Endothelial cell of umbilical vein (primary cell): ENCODE data around the gene MYRIP. TPM values are rescaled to one million over a fixed set of nuclear protein-coding genes. Genes with fewer than 3 reads are reported as not detected.

Experiments
- BruUV-seq: library from RNA; stranded (reverse); fragments of 400-500 nt; replicated peaks from 2 replicates; lab custom pipeline; 2021; lab: Mats Ljungman, UMichigan
- CTCF ChIA-PET: fragments of 300-600, 350-600 bp; sonication (Branson Sonifier 250); formaldehyde crosslinking; loops from one replicate; lab custom pipeline; 2021; ENCODE audit warnings: antibody characterized with exemption, inconsistent platforms; lab: Charles Lee
- POLR2A ChIA-PET: fragments of 300-600, 350-600 bp; sonication (Branson Sonifier 250); formaldehyde crosslinking; loops from one replicate; lab custom pipeline; 2021; ENCODE audit warnings: antibody characterized with exemption, inconsistent platforms; lab: Charles Lee
- DNase-seq: peaks from one replicate; pipeline ENCODE4 v3.0.0-alpha.2; 2011; ENCODE audit warnings: low read depth, low spot score
- FAIRE-seq: peaks from 2 replicates; lab custom pipeline; 2011; peaks lifted over from hg19 to GRCh38; lab: Jason Lieb, UNC
- H2AFZ ChIP-seq: 2 replicates; pipeline ENCODE4 v1.6.0; 2012; ENCODE audit warnings: low read depth, low read length, control low read depth, inconsistent platforms
- H3K27ac ChIP-seq: 2 replicates; pipeline ENCODE4 v1.5.1; 2011; ENCODE audit warnings: low read depth, mild to moderate bottlenecking, control low read depth, low read length, moderate library complexity; ENCODE audit not compliant: insufficient read depth
- H3K27me3 ChIP-seq, 2 experiments: 2 replicates each; pipeline versions ENCODE4 v1.6.0 to v1.6.1; 2011; ENCODE audit warnings: low read length in 2 of 2, mixed read lengths in 1 of 2; ENCODE audit not compliant: control insufficient read depth in 2 of 2, insufficient read depth in 2 of 2
- H3K36me3 ChIP-seq, 2 experiments: 2 replicates in 1 of 2; 3 replicates in 1 of 2; pipeline ENCODE4 v1.5.1; 2011; ENCODE audit warnings: low read length in 2 of 2, mild to moderate bottlenecking in 1 of 2, moderate library complexity in 1 of 2; ENCODE audit not compliant: control insufficient read depth in 2 of 2, insufficient read depth in 2 of 2; ENCODE audit errors: extremely low read depth in 1 of 2
- H3K4me1 ChIP-seq: 3 replicates; pipeline ENCODE4 v1.5.1; 2011; ENCODE audit warnings: mild to moderate bottlenecking, low read length; ENCODE audit not compliant: control insufficient read depth, insufficient read depth; ENCODE audit errors: extremely low read depth
- H3K4me2 ChIP-seq: 2 replicates; pipeline ENCODE4 v1.6.1; 2011; ENCODE audit warnings: low read length, control low read depth, mixed read lengths; ENCODE audit not compliant: insufficient read depth
- H3K4me3 ChIP-seq, 3 experiments: fragments of 200-600 bp in 1 of 3; sonication (generic), shearing (Covaris generic) in 1 of 3; replicated peaks in 1 of 3; 2 replicates each; pipeline ENCODE4 v1.5.1; 2011 to 2016; ENCODE audit warnings: control low read depth in 3 of 3, low read length in 3 of 3, mild to moderate bottlenecking in 2 of 3, inconsistent platforms in 1 of 3, low read depth in 1 of 3, moderate library complexity in 1 of 3; ENCODE audit not compliant: insufficient read depth in 1 of 3
- H3K79me2 ChIP-seq: 2 replicates; pipeline ENCODE4 v1.6.0; 2012; ENCODE audit warnings: low read length, inconsistent platforms; ENCODE audit not compliant: control insufficient read depth, insufficient read depth
- H3K9ac ChIP-seq: replicated peaks from 2 replicates; pipeline ENCODE3; 2011; ENCODE audit warnings: low read length, control low read depth; ENCODE audit not compliant: insufficient read depth; ENCODE audit errors: extremely low read depth
- H3K9me1 ChIP-seq: replicated peaks from 3 replicates; pipeline ENCODE4 v1.6.0; 2011; ENCODE audit warnings: mild to moderate bottlenecking, low read length; ENCODE audit not compliant: control insufficient read depth, insufficient read depth; ENCODE audit errors: extremely low read depth
- H3K9me3 ChIP-seq: replicated peaks from 2 replicates; pipeline ENCODE4 v1.5.1; 2012; ENCODE audit warnings: low read length, inconsistent platforms; ENCODE audit not compliant: control insufficient read depth, insufficient read depth
- H4K20me1 ChIP-seq: replicated peaks from 2 replicates; pipeline ENCODE3; 2011; ENCODE audit warnings: mild to moderate bottlenecking, low read length; ENCODE audit not compliant: control insufficient read depth, insufficient read depth; ENCODE audit errors: extremely low read depth
- EZH2 ChIP-seq: IDR thresholded peaks from 2 replicates; pipeline ENCODE4 v1.6.1; 2012; ENCODE audit warnings: borderline replicate concordance, low read depth, mild to moderate bottlenecking, moderate library complexity, low read length, inconsistent platforms; ENCODE audit not compliant: severe bottlenecking
- FOS ChIP-seq: IDR thresholded peaks from 2 replicates; pipeline ENCODE4 v1.6.1; 2011; ENCODE audit warnings: mild to moderate bottlenecking, low read length, moderate library complexity, borderline replicate concordance; ENCODE audit not compliant: insufficient read depth
- GATA2 ChIP-seq: IDR thresholded peaks from 2 replicates; pipeline ENCODE4 v1.7.0; 2011; ENCODE audit warnings: low read depth, mild to moderate bottlenecking, moderate library complexity, mixed read lengths, low read length; ENCODE audit not compliant: insufficient read length, insufficient read depth
- JUN ChIP-seq: IDR thresholded peaks from 2 replicates; pipeline ENCODE4 v1.6.1; 2011; ENCODE audit warnings: borderline replicate concordance, low read depth; ENCODE audit not compliant: insufficient read length, insufficient read depth
- MYC ChIP-seq: IDR thresholded peaks from one replicate; pipeline ENCODE4 v1.6.1; 2011; ENCODE audit warnings: mild to moderate bottlenecking, low read depth, low read length
- POLR2A ChIP-seq: IDR thresholded peaks from 2 replicates; pipeline ENCODE4 v1.6.1; 2012; ENCODE audit warnings: low read depth, mild to moderate bottlenecking, control low read depth, low read length
- POLR2AphosphoS5 ChIP-seq: IDR thresholded peaks from 2 replicates; pipeline ENCODE4 v1.6.1; 2012; ENCODE audit warnings: low read depth, mild to moderate bottlenecking, control low read depth, low read length, moderate library complexity; ENCODE audit not compliant: insufficient read depth
- dilution Hi-C: fragments of 300-500 bp; cut with MboI; formaldehyde crosslinking; loops from one replicate; pipeline ENCODE4 v1.15.0; 2019; ENCODE audit warnings: low sequenced_read_pairs; ENCODE audit not compliant: extremely low pct_ligation_motif_present
- intact Hi-C: fragments of 100-400 bp; cut with micrococcal nuclease; formaldehyde crosslinking; loops from one replicate; pipeline ENCODE4 v1.10.0; 2022
- polyA plus RNA-seq, 4 experiments: library from polyadenylated mRNA; depleted of rRNA in 3 of 4; stranded (reverse) in 3 of 4; unstranded in 1 of 4; fragments of >200 nt; gene quantifications; 2 replicates each; pipeline versions ENCODE4 v1.2.1 to v1.2.3, GENCODE V29; 2011 to 2012; ENCODE audit warnings: missing spikeins in 1 of 4
- total RNA-seq: library from RNA; stranded (reverse); gene quantifications from 2 replicates; pipeline ENCODE4 v1.2.3, GENCODE V29; 2021
- TF ChIP-seq, protein P1 (sequence below), 2 donors: IDR thresholded peaks; 1 replicate in 1 of 2; 2 replicates in 1 of 2; pipeline ENCODE4 v1.5.1; 2011; ENCODE audit warnings: low read length in 2 of 2, mild to moderate bottlenecking in 2 of 2, moderate library complexity in 2 of 2, control low read depth in 1 of 2, inconsistent platforms in 1 of 2, low read depth in 1 of 2; ENCODE audit not compliant: insufficient read depth in 1 of 2; ENCODE audit errors: extremely low read depth in 1 of 2
- TF ChIP-seq, protein P2 (sequence below): IDR thresholded peaks from 2 replicates; pipeline ENCODE4 v1.6.1; 2011; ENCODE audit not compliant: insufficient read depth, insufficient read length

MYRIP gene
- total and polyA plus RNA-seq, 2 donors (not counting 3 experiments of a cell fraction or from before 2014, with no cell fraction given): 6.7 to 11.9 TPM

DNA sequence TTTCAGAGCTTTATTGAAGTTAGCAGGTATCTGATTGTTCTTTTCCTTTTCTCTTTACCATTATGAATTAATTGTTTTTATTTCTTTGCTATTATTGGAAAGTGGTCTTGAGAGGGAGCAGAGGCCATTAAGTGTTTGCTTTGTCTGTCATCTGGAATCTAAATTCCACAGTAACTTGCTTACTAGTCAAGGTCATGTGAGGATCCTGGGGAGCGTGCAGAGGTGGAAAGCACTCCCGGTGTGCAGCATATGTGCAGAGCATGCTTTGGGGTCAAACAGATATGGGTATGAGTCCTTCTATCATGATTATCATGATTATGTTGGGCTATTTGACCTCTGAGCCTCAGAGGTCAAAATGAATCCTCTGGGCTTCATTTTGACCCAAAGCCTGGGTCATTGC is 96.4 kb downstream of the MYRIP start:
- Histone ChIP-seq H3K9ac (no peak overlapping the region), H3K27me3 (no peaks in the 10 kb centered on the region), H3K36me3 (no peaks in the 10 kb centered on the region), H3K4me1 (peaks cover 41% of the 10 kb centered on the region), H4K20me1 (no peaks in the 10 kb centered on the region), H3K27ac (no peak overlapping the region), H2AFZ (no peak overlapping the region), H3K79me2 (no peaks in the 10 kb centered on the region), H3K9me3 (no peaks in the 10 kb centered on the region), H3K9me1 (no peaks in the 10 kb centered on the region), H3K4me2 (no peak overlapping the region), H3K4me3 (no peak overlapping the region)
- no peak for FAIRE-seq
- TF ChIP-seq, protein P1, sequence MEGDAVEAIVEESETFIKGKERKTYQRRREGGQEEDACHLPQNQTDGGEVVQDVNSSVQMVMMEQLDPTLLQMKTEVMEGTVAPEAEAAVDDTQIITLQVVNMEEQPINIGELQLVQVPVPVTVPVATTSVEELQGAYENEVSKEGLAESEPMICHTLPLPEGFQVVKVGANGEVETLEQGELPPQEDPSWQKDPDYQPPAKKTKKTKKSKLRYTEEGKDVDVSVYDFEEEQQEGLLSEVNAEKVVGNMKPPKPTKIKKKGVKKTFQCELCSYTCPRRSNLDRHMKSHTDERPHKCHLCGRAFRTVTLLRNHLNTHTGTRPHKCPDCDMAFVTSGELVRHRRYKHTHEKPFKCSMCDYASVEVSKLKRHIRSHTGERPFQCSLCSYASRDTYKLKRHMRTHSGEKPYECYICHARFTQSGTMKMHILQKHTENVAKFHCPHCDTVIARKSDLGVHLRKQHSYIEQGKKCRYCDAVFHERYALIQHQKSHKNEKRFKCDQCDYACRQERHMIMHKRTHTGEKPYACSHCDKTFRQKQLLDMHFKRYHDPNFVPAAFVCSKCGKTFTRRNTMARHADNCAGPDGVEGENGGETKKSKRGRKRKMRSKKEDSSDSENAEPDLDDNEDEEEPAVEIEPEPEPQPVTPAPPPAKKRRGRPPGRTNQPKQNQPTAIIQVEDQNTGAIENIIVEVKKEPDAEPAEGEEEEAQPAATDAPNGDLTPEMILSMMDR (IDR thresholded peaks at IDR 0.05; ENCODE audit: extremely low read depth in 1 of 2, insufficient read depth in 1 of 2, low read depth in 1 of 2, low read length in 2 of 2): no peak
- TF ChIP-seq POLR2AphosphoS5 (no peak), FOS (no peak), GATA2 (no peak), POLR2A (no peak), MYC (no peak), JUN (no peak), EZH2 (no peak)
- TF ChIP-seq, protein P2, sequence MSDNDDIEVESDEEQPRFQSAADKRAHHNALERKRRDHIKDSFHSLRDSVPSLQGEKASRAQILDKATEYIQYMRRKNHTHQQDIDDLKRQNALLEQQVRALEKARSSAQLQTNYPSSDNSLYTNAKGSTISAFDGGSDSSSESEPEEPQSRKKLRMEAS: no peak
- DNase-seq: no peak
- POLR2A ChIA-PET: no interaction called here
- CTCF ChIA-PET: interaction anchor here (1.0 to 1.7 kb wide), 3 partner anchors 11 to 181 kb away, joined by 3 to 5 read pairs (median 4); no protein-coding TSS in a partner anchor
- no TSS peak for BruUV-seq
- dilution Hi-C loops: no loop called here
- intact Hi-C loops: no loop called here
